Skeletal muscle tissue (tissue), 4 donors: ENCODE results near the gene DBNDD1. TPM values are rescaled to one million over a fixed set of nuclear protein-coding genes. Genes with fewer than 3 reads are reported as not detected.
"Not testable (repeated sequence)": the region's sequence is repeated elsewhere in the genome, so short reads cannot be mapped to it uniquely, and the experiment has no call there.

ENCODE experiments used
- H3K27ac ChIP-seq: one replicate; pipeline ENCODE4 v1.7.0; 2013; ENCODE audit warnings: mild to moderate bottlenecking, low read depth, low read length, inconsistent platforms
- H3K27me3 ChIP-seq, 3 donors: one replicate each; pipeline ENCODE4 v1.7.0; 2013; ENCODE audit warnings: low read length in 3 of 3; ENCODE audit not compliant: control insufficient read depth in 3 of 3, insufficient read depth in 3 of 3
- H3K36me3 ChIP-seq, 3 donors: one replicate each; pipeline ENCODE4 v1.7.0; 2013; ENCODE audit warnings: low read length in 3 of 3; ENCODE audit not compliant: control insufficient read depth in 3 of 3, insufficient read depth in 3 of 3
- H3K4me1 ChIP-seq, 3 donors: one replicate each; pipeline ENCODE4 v1.7.0; 2013; ENCODE audit warnings: low read length in 3 of 3, mild to moderate bottlenecking in 3 of 3; ENCODE audit not compliant: control insufficient read depth in 3 of 3, insufficient read depth in 3 of 3
- H3K4me3 ChIP-seq, 3 donors: one replicate each; pipeline ENCODE4 v1.7.0; 2013; ENCODE audit warnings: low read length in 3 of 3
- H3K9ac ChIP-seq, 3 donors: one replicate each; pipeline ENCODE4 v1.7.0; 2013; ENCODE audit warnings: low read length in 3 of 3, mild to moderate bottlenecking in 3 of 3, moderate library complexity in 2 of 3, low read depth in 1 of 3
- H3K9me3 ChIP-seq, 3 donors: one replicate each; pipeline ENCODE4 v1.7.0; 2013; ENCODE audit warnings: low read length in 3 of 3; ENCODE audit not compliant: control insufficient read depth in 3 of 3
- total RNA-seq: library from RNA; depleted of rRNA; stranded (reverse); fragments of >200 nt; gene quantifications from one replicate; pipeline ENCODE4 v1.2.3, GENCODE V29; 2014
- donor health status: Osteomylitis.

DBNDD1 gene
- total RNA-seq: 3.1 TPM

- Histone ChIP-seq H3K27ac (peak within 1 kb of the TSS; percentile 64), H3K9ac (peak within 1 kb of the TSS; percentile 51 to 79 (median 73)), H3K36me3 (no peaks in the 10 kb centered on the region), H3K4me3 (peak within 1 kb of the TSS; percentile 61 to 69 (median 63)), H3K27me3 (no peaks in the 10 kb centered on the region), H3K4me1 (peaks cover 37 to 48% (median 43%) of the 10 kb centered on the region in 3 donors), H3K9me3 (no peaks in the 10 kb centered on the region)
These were observed at the start of gene DBNDD1 for GRCh38 chr16:90018652-90019542. TSS of gene DBNDD1 (minus strand) at chr16:90019456. CDS start at chr16:90019341, 115 bp downstream.

GRCh38 chr16:90061437-90061836, 42.2 kb upstream of the DBNDD1 start:
- H3K27me3 ChIP-seq: no peaks in the 10 kb centered on the region
- H3K9ac ChIP-seq: no peak overlapping the region
- H3K36me3 ChIP-seq: no peaks in the 10 kb centered on the region
- no peaks in the 10 kb centered on the region for H3K9me3 ChIP-seq
- no peak overlapping the region for H3K27ac ChIP-seq
- H3K4me1 ChIP-seq: no peaks in the 10 kb centered on the region
- H3K4me3 ChIP-seq: no peak overlapping the region

GRCh38 chr16:90057738-90058173, 38.5 kb upstream of the DBNDD1 start:
- Histone ChIP-seq H3K27me3 (peaks cover 0 to 2% (median 0%) of the 10 kb centered on the region in 3 donors), H3K9me3 (peaks cover 0 to 4% (median 2%) of the 10 kb centered on the region in 3 donors), H3K36me3 (no peaks in the 10 kb centered on the region), H3K27ac (no peak overlapping the region), H3K9ac (no peak overlapping the region), H3K4me3 (no peak overlapping the region), H3K4me1 (no peaks in the 10 kb centered on the region)

- H3K4me1 ChIP-seq, H3K9me3 ChIP-seq, H3K27ac ChIP-seq, H3K27me3 ChIP-seq, H3K4me3 ChIP-seq, H3K9ac ChIP-seq, H3K36me3 ChIP-seq: not testable (repeated sequence)
These were observed 37.3 kb upstream of the DBNDD1 start for GRCh38 chr16:90056521-90056920.

- no peak overlapping the region for H3K4me3 ChIP-seq
- no peak overlapping the region for H3K9ac ChIP-seq
- no peaks in the 10 kb centered on the region for H3K36me3 ChIP-seq
- H3K27ac ChIP-seq: no peak overlapping the region
- H3K9me3 ChIP-seq: peaks cover 0 to 4% (median 2%) of the 10 kb centered on the region in 3 donors
- no peaks in the 10 kb centered on the region for H3K4me1 ChIP-seq
- H3K27me3 ChIP-seq: peaks cover 0 to 2% (median 0%) of the 10 kb centered on the region in 3 donors
These were observed 36.1 kb upstream of the DBNDD1 start for GRCh38 chr16:90055371-90055770.

- Histone ChIP-seq H3K27ac (no peak overlapping the region), H3K36me3 (no peaks in the 10 kb centered on the region), H3K4me3 (no peak overlapping the region), H3K4me1 (no peaks in the 10 kb centered on the region), H3K9ac (no peak overlapping the region), H3K9me3 (peaks cover 0 to 4% (median 2%) of the 10 kb centered on the region in 3 donors), H3K27me3 (peaks cover 0 to 2% (median 0%) of the 10 kb centered on the region in 3 donors)
These were observed 35.3 kb upstream of the DBNDD1 start for GRCh38 chr16:90054554-90054953.

- Histone ChIP-seq H3K4me3 (no peak overlapping the region), H3K27ac (no peak overlapping the region), H3K27me3 (peaks cover 0 to 2% (median 0%) of the 10 kb centered on the region in 3 donors), H3K9me3 (peaks cover 0 to 4% (median 2%) of the 10 kb centered on the region in 3 donors), H3K9ac (no peak overlapping the region), H3K36me3 (no peaks in the 10 kb centered on the region), H3K4me1 (no peaks in the 10 kb centered on the region)
These were observed 34.7 kb upstream of the DBNDD1 start for GRCh38 chr16:90053902-90054500.

GRCh38 chr16:90050969-90051368, 31.7 kb upstream of the DBNDD1 start:
- Histone ChIP-seq H3K9me3 (peaks cover 0 to 4% (median 2%) of the 10 kb centered on the region in 3 donors), H3K9ac (no peak overlapping the region), H3K36me3 (no peaks in the 10 kb centered on the region), H3K27me3 (peaks cover 4 to 12% (median 12%) of the 10 kb centered on the region in 3 donors), H3K4me3 (no peak overlapping the region), H3K27ac (no peak overlapping the region), H3K4me1 (peaks cover 11 to 16% (median 13%) of the 10 kb centered on the region in 3 donors)

- peaks cover under 1 to 2% (median 1%) of the 10 kb centered on the region in 3 donors for H3K36me3 ChIP-seq
- H3K9ac ChIP-seq: no peak overlapping the region
- H3K9me3 ChIP-seq: no peaks in the 10 kb centered on the region
- no peak overlapping the region for H3K27ac ChIP-seq
- peaks cover 11 to 18% (median 13%) of the 10 kb centered on the region in 3 donors for H3K4me1 ChIP-seq
- no peak overlapping the region for H3K4me3 ChIP-seq
- H3K27me3 ChIP-seq: peaks cover 4 to 12% (median 10%) of the 10 kb centered on the region in 3 donors
These were observed 29.6 kb upstream of the DBNDD1 start for GRCh38 chr16:90048737-90049330.
